Measurements from ENCODE around the gene ACACA. TPM values are rescaled to one million over a fixed set of nuclear protein-coding genes. Genes with fewer than 3 reads are reported as not detected.

The ACACA gene
- total and polyA plus RNA-seq, 9 donors = 10.9 to 104 (median 37.9) TPM

DNA sequence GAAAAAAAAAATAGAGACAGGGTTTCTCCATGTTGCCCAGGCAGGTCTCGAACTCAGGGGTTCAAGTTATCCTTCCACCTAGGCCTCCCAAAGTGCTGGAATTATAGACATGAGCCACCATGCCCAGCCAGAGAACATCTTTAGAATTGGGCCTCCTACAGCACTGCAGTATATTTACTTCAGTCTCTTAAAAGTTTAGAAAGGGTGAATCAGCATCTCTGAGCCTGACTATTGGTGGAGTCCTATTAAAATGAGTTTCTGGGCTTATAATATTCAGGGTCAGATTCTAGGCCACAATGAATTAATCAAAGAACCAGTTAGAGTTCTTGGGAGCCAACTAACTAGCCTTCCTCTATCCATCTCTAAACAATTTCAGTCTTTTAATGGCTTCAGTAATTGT lies 22.8 kb upstream of the ACACA start:
- WGBS, 3 donors = 93 to 100% (median 100%) methylated on average over 1 of the region's 1 CpG
- H3K27ac ChIP-seq = no peak overlapping the region
- TF ChIP-seq EP300 (IDR thresholded peaks at IDR 0.05) = no peak
- no peak for TF ChIP-seq POLR2A (IDR thresholded peaks at IDR 0.05)
- TF ChIP-seq, protein P1, sequence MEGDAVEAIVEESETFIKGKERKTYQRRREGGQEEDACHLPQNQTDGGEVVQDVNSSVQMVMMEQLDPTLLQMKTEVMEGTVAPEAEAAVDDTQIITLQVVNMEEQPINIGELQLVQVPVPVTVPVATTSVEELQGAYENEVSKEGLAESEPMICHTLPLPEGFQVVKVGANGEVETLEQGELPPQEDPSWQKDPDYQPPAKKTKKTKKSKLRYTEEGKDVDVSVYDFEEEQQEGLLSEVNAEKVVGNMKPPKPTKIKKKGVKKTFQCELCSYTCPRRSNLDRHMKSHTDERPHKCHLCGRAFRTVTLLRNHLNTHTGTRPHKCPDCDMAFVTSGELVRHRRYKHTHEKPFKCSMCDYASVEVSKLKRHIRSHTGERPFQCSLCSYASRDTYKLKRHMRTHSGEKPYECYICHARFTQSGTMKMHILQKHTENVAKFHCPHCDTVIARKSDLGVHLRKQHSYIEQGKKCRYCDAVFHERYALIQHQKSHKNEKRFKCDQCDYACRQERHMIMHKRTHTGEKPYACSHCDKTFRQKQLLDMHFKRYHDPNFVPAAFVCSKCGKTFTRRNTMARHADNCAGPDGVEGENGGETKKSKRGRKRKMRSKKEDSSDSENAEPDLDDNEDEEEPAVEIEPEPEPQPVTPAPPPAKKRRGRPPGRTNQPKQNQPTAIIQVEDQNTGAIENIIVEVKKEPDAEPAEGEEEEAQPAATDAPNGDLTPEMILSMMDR (IDR thresholded peaks at IDR 0.05) = no peak
- H3K9me3 ChIP-seq = no peaks in the 10 kb centered on the region
- H3K4me3 ChIP-seq = no peak overlapping the region
- no peaks in the 10 kb centered on the region for H3K4me1 ChIP-seq (ENCODE audit: insufficient read depth)
- H3K36me3 ChIP-seq = no peaks in the 10 kb centered on the region
- no peaks in the 10 kb centered on the region for H3K27me3 ChIP-seq
- intact Hi-C loops (cut with DNase I) = no loop called here
- no peak for DNase-seq

DNA sequence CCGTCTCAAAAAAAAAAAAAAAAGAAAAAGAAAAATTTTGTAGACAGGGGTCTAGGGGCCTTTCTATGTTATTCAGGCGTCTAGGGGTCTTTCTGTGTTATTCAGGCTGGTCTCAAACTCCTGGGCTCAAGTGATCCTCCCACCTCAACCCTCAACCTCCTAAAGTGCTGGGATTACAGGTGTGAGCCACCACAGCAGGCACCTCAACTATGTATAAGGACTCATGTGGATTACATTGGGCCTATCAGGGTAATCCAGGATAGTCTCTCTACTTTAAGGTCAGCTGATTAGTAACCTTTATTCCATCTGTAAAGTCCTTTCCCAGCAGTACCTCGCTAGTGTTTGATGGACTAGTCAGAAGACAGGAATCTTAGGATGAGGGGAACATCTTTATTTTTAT lies 22.4 kb upstream of the ACACA start:
- Histone ChIP-seq H3K4me1 (ENCODE audit: insufficient read depth) (no peaks in the 10 kb centered on the region), H3K4me3 (no peak overlapping the region), H3K36me3 (no peaks in the 10 kb centered on the region), H3K9me3 (no peaks in the 10 kb centered on the region), H3K27me3 (no peaks in the 10 kb centered on the region), H3K27ac (no peak overlapping the region)
- intact Hi-C loops (cut with DNase I) = no loop called here
- 86 to 100% (median 96%) methylated on average over 3 of the region's 3 CpGs for WGBS, 3 donors
- no peak for DNase-seq
- TF ChIP-seq EP300 (IDR thresholded peaks at IDR 0.05) (no peak), POLR2A (IDR thresholded peaks at IDR 0.05) (no peak)
- TF ChIP-seq, protein P1 (IDR thresholded peaks at IDR 0.05) = no peak

DNA sequence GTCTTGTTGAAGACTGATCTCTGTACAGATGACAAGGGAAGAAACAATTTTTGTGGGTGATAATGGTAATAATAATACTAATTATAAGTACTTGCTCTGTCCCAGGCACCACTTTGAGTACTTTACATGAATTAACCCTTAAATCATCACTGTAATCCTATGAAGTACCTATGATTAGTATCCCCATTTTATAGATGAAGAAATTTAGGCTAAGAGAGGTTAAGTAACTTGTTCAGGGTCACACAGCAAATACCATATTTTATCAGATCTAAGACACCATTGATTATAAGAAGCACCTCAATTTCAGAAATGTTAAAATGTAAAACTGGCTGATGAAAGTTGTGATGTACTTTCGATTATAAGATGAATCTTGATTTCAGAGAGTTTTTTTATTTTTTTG lies 18.6 kb upstream of the ACACA start:
- Histone ChIP-seq H3K4me3 (no peak overlapping the region), H3K4me1 (ENCODE audit: insufficient read depth) (no peaks in the 10 kb centered on the region), H3K27me3 (no peaks in the 10 kb centered on the region), H3K36me3 (no peaks in the 10 kb centered on the region), H3K27ac (no peak overlapping the region), H3K9me3 (no peaks in the 10 kb centered on the region)
- no peak for DNase-seq
- intact Hi-C loops (cut with DNase I) = no loop called here
- no peak for TF ChIP-seq EP300 (IDR thresholded peaks at IDR 0.05)
- TF ChIP-seq, protein P1 (IDR thresholded peaks at IDR 0.05) = no peak
- TF ChIP-seq POLR2A (IDR thresholded peaks at IDR 0.05) = no peak
- WGBS, 3 donors = 93 to 96% (median 93%) methylated on average over 1 of the region's 1 CpG

DNA sequence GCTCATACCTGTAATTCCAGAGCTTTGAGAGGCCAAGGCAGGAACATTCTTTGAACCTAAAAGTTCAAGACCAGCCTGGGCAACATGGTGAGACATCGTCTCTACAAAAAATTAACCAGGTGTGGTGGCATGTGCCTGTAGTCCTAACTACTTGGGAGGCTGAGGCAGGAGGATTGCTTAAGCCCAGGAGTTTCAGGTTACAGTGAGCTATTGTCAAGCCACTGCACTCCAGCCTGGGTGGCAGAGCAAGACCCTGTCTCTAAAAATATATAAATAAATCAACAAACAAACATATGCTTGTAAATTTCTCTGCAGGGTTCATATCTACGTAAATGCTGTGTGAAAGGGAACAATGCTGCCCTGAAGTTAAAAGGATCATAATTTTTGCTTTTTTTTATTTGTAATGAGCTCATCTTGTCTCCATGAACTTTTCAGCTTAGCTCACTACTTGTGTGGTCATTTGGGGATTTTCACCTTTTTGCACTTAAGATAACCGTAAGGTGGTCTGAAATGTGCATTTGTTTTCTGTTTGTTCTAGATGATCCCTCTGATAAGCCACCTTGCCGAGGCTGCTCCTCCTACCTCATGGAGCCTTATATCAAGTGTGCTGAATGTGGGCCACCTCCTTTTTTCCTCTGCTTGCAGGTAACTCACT lies 16.5 kb upstream of the ACACA start:
- H3K27me3 ChIP-seq = no peaks in the 10 kb centered on the region
- 69 to 84% (median 79%) methylated on average over 4 of the region's 4 CpGs for WGBS, 3 donors

More for the DNA sequence above, 16.5 kb upstream of the ACACA start:
- no peaks in the 10 kb centered on the region for H3K4me1 ChIP-seq (ENCODE audit: insufficient read depth)
- TF ChIP-seq EP300 (IDR thresholded peaks at IDR 0.05) (no peak), POLR2A (IDR thresholded peaks at IDR 0.05) (no peak)
- TF ChIP-seq, protein P1 (IDR thresholded peaks at IDR 0.05) = no peak
- H3K27ac ChIP-seq = no peak overlapping the region
- no peak for DNase-seq
- H3K9me3 ChIP-seq = no peaks in the 10 kb centered on the region
- H3K4me3 ChIP-seq = no peak overlapping the region
- no peaks in the 10 kb centered on the region for H3K36me3 ChIP-seq
- intact Hi-C loops (cut with DNase I) = no loop called here

Data from ovary (tissue), 9 donors.